ENCODE measurements around the gene PLCG2.

PLCG2 gene

DNA sequence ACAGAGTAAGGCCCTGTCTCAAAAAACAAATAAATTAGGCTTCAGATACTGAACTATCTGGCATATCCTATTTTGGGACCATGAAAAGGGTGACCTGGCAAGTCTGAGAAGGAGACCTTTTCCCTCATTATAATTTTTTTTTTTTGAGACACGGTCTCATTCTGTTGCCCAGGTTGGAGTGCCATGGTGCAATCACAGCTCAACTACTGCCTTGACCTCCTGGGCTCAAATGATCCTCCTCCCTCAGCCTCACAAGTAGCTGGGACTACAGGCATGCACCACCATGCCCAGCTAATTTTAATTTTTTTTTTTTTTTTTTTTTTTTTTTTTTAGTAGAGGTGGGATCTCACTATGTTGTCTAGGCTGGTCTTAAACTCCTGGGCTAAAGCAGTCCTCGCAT, 37.3 kb downstream of the PLCG2 start:
- DNase-seq (ENCODE audit: low read depth), result no peak

DNA sequence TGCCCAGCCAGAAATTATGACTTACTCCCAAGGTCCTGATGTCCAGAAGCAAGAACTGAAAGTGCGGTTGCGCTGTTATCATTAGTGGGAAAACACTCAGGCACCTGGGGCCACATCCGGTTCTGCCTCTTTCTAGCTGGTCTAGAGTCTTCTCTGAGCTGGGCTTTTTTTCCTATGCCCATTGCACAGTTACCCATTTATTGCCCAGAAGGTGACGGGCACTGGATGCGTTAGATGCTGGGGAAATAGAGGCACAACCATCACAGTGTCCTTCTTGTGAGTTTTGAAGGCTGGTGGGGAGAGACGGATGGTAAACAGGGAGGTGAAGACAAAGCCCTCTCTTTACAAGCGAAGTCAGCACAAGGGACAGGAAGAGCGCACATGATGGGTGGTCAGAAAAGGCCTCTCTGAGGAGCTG, 37.7 kb downstream of the PLCG2 start:
- DNase-seq (ENCODE audit: low read depth), result no peak

DNA sequence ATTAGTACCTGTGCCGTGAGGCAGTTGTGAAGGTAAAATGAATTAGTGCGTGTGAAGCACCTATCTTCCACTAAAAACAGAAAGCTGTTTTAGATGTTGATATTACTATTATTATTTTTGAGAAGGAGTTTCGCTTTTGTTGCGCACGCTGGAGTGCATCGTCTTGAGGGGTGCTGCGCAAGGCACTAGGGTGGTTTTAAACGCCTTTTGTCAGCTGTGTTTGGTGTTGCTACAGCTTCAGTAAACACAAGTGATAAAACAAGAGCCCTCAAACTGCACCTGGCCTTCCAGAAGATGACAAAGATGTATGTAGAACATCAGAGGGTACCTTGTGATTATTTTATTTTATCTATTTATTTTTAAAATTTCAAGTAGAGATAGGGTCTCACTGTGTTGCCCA, 38.2 kb downstream of the PLCG2 start:
- no peak for DNase-seq (ENCODE audit: low read depth)

DNA sequence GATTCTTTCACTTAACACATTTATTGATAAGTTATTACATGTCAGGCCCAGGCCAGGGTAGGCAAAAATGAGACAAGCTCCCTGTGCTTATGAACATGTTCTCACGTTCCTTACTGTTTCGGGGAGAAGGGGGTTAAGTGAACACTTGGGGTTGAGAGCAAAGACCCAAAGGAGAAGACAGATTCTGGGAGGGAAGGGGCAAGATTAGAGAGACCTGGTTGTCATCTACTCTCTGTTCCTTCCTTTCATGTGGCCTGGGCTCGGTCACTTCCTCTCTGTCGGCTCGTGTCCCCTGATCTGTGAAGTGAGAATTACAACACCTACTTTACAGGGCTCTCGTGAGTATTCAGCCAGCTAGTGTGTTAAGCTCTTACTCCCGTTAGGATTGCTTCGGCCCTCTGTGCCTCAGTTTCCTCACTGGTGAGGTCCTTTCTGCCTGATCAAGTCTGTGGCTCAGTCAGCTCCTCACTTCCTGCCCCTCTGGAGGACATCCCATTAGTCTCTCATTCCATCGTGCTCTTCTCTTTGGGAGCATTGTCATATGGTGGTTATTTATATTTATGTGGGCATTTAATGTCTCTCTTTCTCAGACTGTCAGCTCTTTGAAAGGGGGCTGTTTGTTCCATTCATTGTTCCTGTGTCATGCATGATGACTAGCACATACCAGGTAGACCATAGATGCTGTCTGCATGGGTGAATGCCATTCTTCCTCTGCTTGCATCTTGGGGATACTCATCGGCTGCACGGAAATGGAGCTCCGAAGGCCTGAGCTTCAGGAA, 38.9 kb downstream of the PLCG2 start:
- no peak for DNase-seq (ENCODE audit: low read depth)

GRCh38 chr16:81818568-81818896, 39.4 kb downstream of the PLCG2 start:
- no peak for DNase-seq (ENCODE audit: low read depth)

DNA sequence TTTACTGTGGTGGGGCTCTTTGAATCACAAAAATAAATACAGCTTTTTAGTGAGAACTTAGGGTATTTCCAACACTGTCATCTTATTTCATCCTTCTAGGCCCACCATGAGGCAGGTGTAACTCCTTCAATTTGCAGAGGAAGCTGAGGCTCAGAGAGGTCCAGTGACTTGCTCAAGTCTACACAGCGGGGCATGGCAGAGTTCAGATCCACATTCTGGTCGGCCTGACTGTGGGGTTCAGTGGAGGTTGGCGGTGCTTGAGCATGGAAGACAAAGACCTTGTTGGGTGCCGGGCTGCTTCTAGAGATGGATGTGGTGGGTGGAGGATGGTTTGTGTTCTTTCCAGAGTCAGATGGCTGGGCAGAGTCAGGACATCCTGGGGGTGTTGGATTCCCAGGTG, 39.8 kb downstream of the PLCG2 start:
- no peak for DNase-seq (ENCODE audit: low read depth)

GRCh38 chr16:81821436-81822128, 42.5 kb downstream of the PLCG2 start:
- DNase-seq (ENCODE audit: low read depth), result no peak

DNA sequence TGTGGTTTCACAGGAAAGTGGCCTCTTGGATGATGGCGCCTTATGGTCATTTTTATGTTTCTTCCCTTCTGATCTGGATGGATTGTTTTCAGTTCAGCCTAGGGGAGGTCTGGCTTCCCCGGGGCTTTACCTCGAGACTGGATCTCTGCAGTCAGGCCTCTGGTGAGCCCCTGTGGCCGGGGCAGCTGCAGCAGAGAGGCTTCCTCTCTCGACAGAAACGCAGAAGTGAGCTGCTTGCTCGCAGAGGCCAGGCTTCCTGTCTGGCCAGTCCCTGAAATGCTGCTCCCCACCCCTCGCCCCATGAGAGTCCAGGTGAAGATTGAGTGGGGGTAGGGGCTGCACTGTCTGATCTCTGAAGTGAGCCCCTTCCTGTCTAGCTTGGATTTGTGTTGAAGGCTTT, 44.0 kb downstream of the PLCG2 start:
- DNase-seq (ENCODE audit: low read depth), result no peak

- DNase-seq (ENCODE audit: low read depth), result no peak
Observed at GRCh38 chr16:81823734-81824133, 44.6 kb downstream of the PLCG2 start.

DNA sequence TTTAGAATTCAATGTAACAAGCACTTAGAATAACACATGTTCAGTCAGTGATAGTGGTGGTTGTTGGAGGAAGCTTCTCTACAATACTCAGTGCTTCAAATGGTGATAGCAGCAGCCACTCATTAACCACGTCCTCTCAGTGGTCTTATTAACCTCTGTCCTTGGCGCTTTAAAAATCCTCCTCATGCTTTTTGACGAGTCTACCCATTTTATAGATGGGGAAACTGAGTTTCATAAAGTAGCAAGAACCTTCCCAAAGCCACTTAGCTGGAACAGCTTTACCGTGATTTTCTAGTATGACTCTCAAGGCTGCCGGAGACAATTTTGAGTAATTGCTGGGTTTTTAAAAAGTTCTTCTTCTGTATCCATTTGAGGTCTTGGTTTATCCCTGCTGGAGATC, 47.4 kb downstream of the PLCG2 start:
- no peak for DNase-seq (ENCODE audit: low read depth)

- no peak for DNase-seq (ENCODE audit: low read depth)
Observed at GRCh38 chr16:81830845-81831540, 51.9 kb downstream of the PLCG2 start.

DNA sequence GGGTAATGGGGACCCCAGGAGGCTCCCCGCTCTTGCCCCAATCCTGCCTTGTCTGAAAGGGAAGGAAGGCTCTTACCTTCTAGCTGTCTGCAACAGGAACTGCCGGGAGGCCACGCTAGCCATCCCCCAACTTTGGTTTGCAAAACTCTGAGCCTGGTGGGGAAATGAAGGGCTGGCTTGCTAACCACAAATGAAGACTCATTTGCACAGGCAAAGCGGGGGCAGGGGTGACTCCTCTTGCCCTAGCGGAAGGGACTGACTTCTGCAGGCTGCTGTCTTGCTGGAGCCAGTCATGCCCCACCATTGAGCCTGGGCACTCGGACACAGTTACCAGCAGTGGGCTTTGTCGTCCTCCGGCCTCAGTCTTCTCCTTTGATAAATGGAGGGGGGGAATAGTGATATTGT, 52.6 kb downstream of the PLCG2 start:
- no peak for DNase-seq (ENCODE audit: low read depth)

- DNase-seq (ENCODE audit: low read depth), result no peak
Observed at GRCh38 chr16:81832801-81833547, 53.9 kb downstream of the PLCG2 start.

GRCh38 chr16:81833751-81834150, 54.7 kb downstream of the PLCG2 start:
- DNase-seq (ENCODE audit: low read depth), result no peak

DNA sequence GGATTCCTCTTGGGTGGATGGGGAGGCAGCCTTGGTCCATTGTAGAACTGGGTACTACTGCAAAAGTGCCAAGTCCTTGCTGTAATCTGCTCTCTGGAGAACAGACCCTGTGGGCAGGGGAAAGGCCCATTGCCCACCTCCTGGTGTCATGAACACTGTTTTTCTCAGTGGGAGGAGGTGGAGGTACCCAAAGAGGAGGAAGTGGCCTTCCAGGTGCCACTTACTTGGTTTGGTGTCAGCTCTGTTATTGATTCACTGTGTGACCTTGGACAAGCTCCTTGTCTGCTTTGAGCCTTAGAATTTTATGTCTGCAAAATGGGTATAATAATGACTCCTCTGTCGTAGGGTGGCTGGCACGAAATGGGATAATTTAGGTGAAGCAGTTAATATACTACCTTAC, 55.8 kb downstream of the PLCG2 start:
- no peak for DNase-seq (ENCODE audit: low read depth)

GRCh38 chr16:81836279-81837054, 57.4 kb downstream of the PLCG2 start:
- DNase-seq (ENCODE audit: low read depth), result no peak

DNA sequence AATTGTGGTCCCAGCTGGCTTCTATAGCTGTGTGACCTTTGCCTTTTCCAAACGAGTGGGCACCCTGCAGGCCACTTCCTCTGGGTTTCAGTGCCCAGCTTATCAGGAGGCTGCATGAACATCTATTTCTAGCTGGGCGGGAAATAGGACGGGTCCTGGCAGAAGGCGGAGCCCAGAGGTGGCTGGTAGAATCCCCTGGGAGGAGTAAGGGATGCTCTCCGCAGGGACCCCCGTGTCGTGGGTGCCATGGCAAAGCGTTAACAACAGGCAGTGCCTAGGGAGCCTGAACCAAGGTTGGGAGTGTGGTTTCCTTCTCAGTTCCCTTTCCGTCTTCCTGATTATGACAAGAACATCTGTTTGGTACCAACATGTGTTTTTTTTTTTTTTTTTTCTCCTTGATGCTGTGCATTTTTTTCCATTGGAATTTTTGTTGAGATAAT, 58.2 kb downstream of the PLCG2 start:
- DNase-seq (ENCODE audit: low read depth), result no peak

- no peak for DNase-seq (ENCODE audit: low read depth)
Observed at GRCh38 chr16:81838794-81839193, 59.7 kb downstream of the PLCG2 start.

DNA sequence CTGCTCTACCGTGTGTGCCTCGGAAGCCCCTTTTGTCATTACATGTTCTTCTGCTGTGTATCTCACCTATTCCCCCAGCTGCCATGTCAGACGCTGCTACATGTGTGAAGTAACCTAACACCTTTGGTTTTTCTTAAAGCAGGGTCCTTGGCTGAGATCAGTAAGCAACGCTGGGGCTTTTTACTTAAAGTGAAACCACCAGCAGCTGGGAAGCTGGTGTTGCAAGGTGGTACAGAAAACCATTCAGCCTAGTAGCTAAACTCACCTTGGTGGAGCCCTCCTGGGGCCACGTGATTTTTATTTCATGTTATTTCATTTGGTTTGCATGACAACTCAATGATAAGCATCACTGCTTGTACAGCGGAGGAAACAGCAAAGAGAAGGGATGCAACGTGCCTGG, 62.6 kb downstream of the PLCG2 start:
- no peak for DNase-seq (ENCODE audit: low read depth)

- DNase-seq (ENCODE audit: low read depth), result no peak
Observed at GRCh38 chr16:81842564-81843242, 63.6 kb downstream of the PLCG2 start.

DNA sequence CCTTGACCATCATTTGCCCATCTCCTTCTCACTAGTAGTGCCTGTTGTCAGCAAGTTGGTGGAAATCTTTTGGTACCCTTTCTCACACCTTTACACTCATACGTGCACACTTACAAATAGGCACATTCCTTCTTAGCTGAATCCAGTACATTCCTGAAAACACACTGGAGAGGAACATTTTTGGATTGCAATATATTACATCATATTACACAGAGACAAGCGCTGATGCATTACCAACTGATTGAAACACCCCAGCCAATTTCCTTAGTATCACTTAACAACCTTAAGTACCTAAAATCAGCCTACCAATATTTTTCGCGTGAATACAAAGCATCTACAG, 64.1 kb downstream of the PLCG2 start:
- DNase-seq (ENCODE audit: low read depth), result no peak

Data from GM04504 (cell line).